GM10847 (cell line): ENCODE results near the gene NDUFAF4.

Experiments used
- POLR2A ChIP-seq: IDR thresholded peaks from 2 replicates; pipeline ENCODE4 v1.6.1; 2011; ENCODE audit not compliant: insufficient read length; ENCODE audit errors: extremely low read depth

Gene NDUFAF4

DNA sequence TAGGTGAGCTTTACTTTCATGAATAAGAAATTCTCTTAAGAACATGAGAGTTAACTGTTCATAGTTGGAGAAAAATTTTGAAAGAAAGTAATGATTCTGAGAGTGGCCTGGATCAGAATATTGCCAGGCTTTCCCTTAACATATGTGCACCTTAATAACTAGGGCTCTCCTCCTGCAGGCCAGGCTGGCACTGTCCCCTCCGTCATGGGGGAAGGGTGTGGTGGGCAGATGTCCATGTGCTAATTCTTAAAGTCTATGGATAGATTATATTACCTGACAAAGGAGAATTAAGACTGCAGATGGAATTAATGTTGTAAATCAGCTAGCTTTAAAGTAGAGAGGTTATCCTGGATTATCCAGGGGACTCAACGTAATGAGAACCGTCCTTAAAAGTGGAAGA, 15.9 kb upstream of the NDUFAF4 start:
- TF ChIP-seq POLR2A, result no peak

DNA sequence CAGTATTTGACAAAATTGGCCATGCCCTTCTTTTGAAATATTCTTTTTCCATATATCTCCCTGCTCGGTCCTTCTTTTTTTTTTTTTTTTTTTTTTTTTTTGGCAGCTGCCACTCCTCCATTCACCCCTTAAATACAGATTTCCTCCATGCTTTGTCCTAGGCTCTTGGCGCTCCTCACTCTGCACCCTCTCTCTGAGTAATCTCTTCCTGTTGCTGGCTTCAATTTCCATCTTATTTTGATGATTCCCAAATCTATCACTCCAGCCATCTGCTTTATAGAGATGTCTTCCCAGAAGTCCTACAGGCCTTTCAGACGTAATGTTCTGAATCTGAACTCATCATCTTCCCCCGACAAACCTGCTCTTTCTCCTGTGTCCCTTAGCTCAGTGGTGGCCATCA, 14.1 kb upstream of the NDUFAF4 start:
- TF ChIP-seq POLR2A, result no peak

DNA sequence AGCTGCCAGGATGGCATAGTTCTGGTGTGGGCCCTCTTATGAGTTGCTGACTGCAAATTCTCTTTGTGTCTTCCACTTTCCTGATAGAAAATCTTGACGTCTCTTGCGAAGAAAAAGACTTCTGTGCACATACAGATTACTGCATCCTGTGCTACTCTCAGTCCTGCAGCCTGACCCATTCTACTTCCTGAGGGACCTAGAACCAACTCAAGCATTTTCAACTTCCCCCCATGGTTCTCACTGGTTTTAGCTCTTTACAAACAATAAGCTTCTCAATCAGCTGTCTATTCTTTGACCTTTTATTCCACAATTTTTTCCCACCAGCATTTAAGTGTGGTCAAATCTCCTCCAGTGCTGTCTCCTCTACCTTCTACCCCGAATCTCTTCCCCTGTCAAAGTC, 13.5 kb upstream of the NDUFAF4 start:
- no peak for TF ChIP-seq POLR2A

DNA sequence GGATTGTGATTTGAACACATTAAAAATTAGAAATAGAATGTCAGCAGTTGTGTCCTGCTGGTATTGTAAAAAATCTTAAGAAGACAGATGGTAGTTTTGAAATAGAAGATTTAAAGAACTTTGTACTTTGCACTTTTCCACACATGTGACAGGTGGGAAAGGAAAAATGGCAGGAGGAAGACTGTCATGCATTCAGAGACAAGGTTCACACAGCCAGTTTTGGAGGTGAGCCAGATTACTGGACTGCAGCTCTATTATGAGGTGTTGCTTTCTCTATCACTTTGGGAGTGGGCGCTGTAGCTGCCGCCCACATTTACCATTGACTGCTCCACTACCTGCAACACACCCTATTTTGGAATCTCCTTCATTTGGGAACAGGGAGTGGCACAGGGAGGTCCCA, 12.1 kb upstream of the NDUFAF4 start:
- no peak for TF ChIP-seq POLR2A

DNA sequence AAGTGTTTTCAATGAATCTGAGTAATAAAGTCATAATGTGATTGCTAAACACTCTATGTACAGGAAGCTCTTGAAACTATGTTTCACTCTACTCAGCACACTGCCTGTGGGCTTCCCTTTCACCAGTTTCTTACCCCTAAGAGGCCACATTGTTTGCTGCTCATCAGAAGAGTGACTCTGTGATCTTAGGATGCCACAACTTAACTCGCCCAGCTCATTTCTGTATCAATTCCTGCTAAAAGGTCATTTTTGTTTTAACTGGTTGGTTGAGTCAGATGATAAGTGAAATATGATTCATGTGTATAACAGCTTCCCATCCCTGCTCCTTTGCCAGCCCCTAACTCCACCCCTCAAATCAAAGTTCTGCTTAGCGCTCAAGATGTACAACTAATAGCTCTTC, 9.8 kb upstream of the NDUFAF4 start:
- TF ChIP-seq POLR2A, result no peak

DNA sequence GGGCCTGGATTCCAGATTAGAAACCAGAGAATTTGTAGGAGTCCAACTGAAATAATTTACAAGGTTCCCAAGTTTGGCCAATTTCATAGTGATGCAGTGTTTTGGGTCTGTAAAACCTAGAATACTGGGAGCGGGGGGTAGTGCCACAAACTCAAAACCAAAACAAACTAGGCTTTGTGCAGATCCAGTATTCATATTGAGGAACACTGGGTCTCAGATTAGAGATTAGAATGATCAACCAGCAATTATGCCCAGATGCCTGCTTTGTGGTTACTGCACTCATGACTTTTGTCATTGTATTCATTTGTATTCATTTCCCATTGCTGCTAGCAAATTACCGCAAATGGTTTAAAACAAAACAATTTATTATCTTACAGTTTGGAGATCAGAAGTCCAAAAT, 3.2 kb upstream of the NDUFAF4 start:
- TF ChIP-seq POLR2A, result no peak

DNA sequence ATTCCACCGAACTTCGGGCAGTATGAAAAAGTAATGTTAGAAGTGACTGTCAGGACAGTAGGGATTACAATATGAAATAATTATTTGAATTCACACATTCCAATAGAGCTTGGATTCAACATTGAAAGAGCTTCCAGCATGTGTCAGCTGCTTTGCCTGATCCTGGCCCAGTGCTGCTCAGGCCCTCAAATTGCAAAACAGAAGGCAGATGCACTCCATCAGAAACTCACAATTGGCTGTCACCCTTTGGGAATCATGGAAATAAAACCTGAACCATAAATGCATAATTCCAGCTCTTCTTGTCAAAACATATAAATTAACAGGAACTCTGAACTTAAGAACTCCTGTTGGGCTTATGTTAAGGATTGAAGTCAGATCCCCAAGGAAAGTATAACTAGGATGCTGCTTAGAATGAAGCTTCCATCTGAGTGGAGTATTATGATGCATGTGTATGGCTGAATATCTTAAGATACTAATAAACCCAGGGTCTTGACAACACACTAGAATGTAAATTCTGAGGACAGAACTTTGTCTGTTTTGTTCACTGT, 1.8 kb upstream of the NDUFAF4 start:
- no peak for TF ChIP-seq POLR2A

DNA sequence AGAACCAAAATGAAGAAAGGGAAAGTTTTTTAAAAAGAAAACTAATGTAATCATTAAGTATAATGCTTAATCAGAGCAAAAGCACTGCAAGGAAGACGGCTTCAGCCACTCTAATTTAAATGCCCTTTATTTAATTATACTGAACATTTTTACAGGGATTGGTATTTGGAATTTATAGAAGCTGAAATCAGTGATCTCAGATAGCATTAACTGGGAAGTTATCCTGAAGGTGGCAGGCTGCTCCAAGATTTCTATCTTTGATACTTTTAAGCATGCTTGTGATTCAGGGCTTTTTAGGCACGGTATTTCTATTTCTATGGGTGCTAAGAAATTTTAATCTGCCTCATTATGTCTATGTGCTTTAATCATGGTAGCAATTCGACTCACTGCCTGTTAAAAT, 1.3 kb upstream of the NDUFAF4 start:
- no peak for TF ChIP-seq POLR2A

DNA sequence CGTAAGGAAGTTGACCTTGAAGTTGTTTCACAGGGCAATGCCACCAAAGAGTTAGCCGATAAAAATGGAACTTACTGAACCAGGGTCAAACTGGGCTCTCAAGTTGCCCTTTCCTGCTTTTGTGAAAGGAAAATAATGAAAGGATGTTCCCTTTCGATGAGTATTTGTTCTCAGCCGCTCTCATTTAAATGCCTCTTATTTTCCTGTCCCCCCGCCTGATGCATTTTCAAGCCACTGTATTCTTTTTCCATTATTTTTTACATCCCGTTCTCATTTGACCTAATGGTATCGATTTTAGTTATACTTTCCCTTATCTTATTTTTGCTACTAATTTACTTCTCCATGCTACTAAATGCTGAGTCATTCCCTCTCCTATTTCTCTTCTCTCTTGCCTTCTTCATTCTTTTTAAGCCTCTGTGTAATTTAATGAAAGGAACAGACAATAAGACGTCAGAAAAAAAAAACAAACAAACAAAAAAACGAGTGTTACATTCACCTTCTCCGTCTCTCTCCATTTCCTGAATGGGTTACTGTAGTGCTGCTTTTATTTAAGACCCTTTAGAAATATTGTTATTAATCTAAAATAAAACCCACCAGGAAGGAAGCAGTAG, 655 bp upstream of the NDUFAF4 start:
- TF ChIP-seq POLR2A, result no peak

DNA sequence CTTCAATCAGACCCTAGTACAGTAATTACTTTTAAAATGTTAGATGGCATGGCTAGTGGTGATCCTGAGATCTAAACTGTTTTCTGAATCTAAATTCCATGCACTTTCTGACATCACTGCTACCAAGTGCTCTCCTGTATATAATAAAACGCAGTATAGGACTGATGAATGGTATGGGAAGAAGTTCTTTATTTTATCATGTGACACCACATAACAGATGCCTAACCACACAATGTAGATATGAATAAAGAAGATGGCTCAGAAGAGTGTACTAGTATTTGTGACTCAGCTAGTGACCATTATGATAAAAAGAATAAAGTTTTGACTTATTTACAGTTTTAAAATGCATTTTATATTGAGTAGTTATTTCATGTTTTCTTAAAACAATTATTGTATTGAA, 8.5 kb downstream of the NDUFAF4 start:
- no peak for TF ChIP-seq POLR2A

DNA sequence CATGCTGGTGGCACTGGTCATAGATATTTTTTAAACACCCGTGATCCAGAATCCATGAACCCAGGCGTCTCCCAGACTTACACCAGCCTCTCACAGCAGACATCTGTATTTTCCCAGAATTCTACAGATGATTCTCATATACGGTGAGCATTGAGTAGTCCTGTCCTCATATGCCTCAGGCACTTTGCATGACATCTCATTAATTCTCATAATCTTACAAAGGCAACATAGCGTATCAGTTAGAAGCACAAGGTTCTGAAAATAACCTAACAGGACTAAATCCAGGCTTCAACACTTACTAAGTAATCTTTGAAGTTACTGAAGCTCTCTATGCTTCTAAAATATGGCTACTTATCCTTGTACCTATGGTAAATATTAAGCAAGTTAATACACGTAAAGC, 8.9 kb downstream of the NDUFAF4 start:
- TF ChIP-seq POLR2A, result no peak

DNA sequence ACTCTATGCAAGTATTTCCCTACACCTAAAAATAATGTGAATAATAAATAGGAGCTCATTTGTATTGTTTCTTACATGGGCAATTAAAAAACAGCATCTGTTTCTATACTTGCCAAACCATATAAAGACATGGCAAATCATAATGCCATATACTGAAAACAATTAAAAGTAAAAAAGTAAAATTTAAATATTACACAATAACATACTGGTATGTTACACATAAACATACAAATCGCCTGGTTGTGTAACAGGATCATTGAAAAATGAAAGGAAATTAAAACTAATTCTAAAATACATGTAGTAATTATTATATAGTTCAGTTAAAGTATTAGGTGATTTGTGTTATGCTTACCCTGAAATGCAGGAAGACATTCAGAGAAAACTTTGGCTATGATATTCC, 11.2 kb downstream of the NDUFAF4 start:
- no peak for TF ChIP-seq POLR2A

DNA sequence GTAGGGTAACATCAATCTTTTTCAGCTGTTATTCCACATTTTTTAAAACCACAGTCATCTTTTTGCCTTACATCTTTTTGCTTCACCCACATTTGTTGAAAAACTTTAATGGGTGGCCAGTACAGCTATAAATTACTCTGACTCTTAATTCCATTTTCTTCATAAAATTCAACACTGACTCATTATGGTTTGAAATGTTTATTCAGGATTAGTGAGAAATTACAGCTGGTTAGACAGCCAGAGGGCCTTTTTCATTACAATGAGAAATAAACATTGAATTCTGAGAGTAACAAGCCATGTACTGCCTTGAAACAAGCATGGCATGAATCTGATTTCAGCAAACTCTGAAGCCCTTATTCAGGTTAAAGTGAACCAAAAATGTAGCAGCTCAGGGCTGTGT, 19.5 kb downstream of the NDUFAF4 start:
- no peak for TF ChIP-seq POLR2A

DNA sequence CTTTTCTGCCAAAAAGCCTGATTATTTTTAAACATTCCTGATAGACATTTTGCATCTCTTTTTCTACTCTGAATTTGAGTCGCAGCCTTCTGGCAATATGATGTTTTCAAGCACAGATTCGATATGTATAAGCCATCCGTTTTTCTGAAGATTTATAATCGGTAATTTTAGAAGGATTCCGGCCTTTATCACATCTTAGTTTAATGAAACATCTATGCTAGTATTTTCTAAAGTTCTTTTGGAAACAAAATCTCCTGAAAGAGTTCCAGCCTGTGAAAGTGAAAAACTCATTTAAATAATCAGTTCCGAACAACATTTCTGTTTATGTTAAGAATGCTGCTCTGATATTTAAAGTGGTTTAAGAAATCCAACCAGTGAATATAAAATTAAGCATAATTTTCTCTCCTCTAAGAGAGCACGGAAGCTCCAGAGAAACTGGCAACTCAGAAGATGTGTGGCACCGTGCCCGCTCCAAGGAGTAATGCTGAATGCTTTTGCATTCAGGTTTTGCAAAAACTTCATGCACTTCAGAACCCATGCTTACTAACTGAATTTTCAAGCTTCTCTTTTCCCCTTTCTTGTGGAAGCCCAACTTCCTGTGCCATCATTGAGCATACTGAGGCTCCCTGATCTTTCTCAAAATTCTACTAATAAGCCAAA, 20.7 kb downstream of the NDUFAF4 start:
- no peak for TF ChIP-seq POLR2A

DNA sequence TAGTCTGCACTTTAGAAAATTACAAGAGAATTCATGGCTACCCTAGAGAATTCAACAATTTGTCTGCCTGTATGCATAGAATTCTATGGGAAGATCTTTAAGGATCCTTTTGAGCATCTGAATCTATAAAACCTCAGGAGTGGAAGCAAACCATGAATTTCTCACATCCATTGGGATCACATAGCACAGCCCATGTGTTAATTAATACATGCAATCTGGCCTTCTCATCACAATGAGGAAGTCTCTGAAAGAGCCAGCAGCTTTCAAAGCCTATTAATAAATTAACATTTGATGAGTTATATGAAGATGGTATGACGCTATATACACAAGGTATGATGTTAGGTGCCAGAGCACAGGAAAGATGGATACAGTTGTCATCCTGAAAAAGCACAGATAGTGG, 24.7 kb downstream of the NDUFAF4 start:
- no peak for TF ChIP-seq POLR2A

DNA sequence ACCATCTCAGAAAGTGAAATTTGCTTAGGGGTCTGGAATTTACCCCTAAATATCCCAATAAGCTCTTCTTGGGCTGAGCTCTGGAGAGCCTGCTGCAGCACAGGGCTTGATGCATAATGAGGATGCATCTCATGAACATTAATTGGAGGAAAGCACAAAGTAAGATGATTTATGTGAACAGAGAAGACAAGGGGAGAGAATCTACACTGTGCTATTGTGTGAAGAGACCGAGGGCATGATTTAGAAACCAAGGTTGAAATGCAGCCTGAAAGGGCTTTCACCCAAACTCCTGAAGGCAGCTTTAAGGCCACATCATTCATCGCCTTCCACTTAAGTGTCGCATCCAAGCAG, 32.7 kb downstream of the NDUFAF4 start:
- no peak for TF ChIP-seq POLR2A

DNA sequence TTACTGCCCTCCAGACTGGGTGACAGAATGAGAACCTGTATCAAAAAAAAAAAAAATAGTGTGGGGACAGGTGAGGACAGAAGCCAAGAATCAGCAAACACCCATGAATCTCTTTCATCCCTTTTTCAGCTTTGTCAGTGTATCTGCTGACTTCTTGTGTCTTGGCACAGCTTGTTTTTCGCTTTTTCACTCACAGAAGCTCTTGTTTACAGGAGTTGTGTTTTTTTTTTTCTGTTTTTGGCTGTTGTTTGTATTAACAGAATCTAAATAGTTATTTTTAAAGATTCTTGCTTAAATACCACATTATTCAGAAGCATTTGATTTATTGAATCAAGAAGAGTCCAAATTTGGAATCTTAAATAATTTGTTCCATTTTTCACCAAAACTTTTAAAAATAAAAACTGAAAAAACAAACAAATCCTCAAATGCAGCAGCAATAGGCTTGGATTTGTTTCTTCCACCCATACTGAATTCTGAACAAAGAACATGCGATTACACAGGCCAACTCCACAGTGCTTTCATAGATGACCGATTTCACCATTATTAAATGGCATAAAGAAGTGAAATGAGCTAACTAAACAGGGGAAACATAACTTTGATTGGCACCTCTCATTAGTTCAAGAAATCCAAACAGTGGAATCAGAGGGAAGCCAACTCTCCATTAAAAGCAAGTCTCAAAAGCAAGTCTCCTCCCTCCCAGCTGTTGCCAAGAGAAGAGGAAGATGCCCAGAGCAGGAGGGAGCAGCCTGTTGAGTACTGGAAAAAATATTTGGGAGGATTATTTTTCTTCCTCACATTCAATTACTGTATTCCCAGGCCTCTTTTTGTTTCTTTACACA, 33.3 kb downstream of the NDUFAF4 start:
- TF ChIP-seq POLR2A, result no peak

DNA sequence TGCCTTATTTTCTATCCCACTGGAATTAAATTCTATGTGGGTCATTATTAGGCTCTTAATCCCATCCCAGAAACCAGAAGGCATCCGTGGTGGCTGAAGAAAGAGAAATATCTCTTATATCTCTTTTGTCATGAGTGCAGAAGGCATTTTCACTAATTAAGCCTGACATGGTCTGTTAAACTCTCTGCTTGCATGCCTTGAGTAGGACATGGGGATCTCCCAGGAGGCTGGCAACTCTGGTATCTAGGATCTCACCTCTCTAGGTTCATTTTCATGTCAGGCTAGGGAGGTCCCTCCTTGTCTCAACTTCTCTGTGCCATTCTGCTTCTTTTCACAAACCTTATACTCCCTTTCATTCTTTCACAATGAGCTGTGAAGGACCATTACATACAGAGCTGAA, 35.1 kb downstream of the NDUFAF4 start:
- TF ChIP-seq POLR2A, result no peak
